RWPE1 (cell line): ENCODE measurements around the gene KATNAL2.

ENCODE experiments used
- CTCF ChIA-PET: fragments of 350-600 bp; sonication (Branson Sonifier 250); formaldehyde crosslinking; extraction: SDS; loops from one replicate; lab custom pipeline; 2021; lab: Yijun Ruan, JAX
- POLR2A ChIA-PET: fragments of 400-600 bp; formaldehyde crosslinking; extraction: SDS; loops from one replicate; lab custom pipeline; 2020; ENCODE audit warnings: antibody characterized with exemption; ENCODE audit not compliant: low non-redundant PET; lab: Yijun Ruan, JAX
- DNase-seq: peaks from one replicate; pipeline ENCODE4 v3.0.0; 2012; ENCODE audit warnings: low spot score
- H3K27ac ChIP-seq: fragments of 450-650 bp; 2 replicates; pipeline ENCODE4 v1.5.1; 2017
- TF ChIP-seq, protein P1 (sequence below): fragments of 450-650 bp; conservative IDR thresholded peaks from 2 replicates; pipeline ENCODE4 v1.5.1; 2017; ENCODE audit warnings: low read depth, mild to moderate bottlenecking

The KATNAL2 gene

DNA sequence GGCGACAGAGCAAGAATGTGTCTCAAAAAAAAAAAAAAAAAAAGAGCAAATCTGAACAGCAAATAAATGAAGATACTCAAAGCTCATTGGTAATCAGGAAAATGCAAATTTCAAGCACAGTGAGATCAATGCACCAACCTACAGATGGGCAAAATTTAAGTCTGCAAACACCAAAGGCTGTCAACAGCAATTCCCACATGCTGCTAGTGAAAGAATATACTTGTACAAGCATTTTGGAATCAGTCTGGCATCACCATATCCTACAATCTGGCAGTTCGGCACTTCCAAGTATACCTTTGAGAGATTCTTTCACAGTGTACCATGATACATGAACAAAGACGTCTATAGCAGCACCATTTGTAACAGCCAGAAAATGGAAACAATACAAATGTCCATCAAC lies 228.8 kb downstream of the KATNAL2 start:
- H3K27ac ChIP-seq, result no peak overlapping the region
- CTCF ChIA-PET, result no interaction called here
- TF ChIP-seq, protein P1, sequence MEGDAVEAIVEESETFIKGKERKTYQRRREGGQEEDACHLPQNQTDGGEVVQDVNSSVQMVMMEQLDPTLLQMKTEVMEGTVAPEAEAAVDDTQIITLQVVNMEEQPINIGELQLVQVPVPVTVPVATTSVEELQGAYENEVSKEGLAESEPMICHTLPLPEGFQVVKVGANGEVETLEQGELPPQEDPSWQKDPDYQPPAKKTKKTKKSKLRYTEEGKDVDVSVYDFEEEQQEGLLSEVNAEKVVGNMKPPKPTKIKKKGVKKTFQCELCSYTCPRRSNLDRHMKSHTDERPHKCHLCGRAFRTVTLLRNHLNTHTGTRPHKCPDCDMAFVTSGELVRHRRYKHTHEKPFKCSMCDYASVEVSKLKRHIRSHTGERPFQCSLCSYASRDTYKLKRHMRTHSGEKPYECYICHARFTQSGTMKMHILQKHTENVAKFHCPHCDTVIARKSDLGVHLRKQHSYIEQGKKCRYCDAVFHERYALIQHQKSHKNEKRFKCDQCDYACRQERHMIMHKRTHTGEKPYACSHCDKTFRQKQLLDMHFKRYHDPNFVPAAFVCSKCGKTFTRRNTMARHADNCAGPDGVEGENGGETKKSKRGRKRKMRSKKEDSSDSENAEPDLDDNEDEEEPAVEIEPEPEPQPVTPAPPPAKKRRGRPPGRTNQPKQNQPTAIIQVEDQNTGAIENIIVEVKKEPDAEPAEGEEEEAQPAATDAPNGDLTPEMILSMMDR, result no peak
- DNase-seq, result no peak
- POLR2A ChIA-PET, result no interaction called here

DNA sequence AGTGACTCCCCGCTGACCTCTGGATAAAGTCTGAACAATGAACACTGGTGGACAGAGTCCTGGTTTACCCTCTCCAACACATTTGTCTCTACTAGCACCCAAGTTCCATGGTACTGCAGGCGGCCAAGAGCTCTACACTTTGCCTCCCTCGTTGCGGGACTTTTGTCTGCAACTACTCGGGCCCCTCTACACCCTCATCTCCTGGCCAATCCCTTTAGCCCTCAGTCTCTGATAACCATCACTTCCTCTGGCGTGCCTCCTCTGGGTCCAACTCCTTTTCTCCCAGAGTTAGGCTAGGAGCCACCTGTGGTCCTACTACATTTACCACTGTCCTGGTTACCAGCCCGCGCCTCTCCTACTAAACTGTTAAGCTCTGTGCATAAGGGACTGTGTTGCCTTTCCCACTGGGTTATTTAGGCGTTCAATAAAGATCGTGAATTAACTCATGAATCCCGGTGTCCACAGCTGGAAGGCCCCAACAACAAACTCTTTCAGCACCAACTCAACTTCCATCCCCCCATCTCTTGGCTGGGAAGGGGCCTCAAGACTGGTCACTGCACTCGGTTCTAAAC lies 232.1 kb downstream of the KATNAL2 start:
- ChIA-PET CTCF (no interaction called here), POLR2A (no interaction called here)
- H3K27ac ChIP-seq, result peak overlapping the region; percentile 90
- no peak for DNase-seq
- TF ChIP-seq, protein P1, result no peak

- TF ChIP-seq, protein P1, result no peak
- peak; percentile 66 for DNase-seq
- H3K27ac ChIP-seq, result peak within 1 kb of the TSS; percentile 90
- ChIA-PET CTCF (interaction anchor here (0.7 kb wide), 2 partner anchors 22 to 54 kb away, joined by 3 read pairs; no protein-coding TSS in a partner anchor), POLR2A (no interaction called here)
These were observed 232.8 kb downstream of the KATNAL2 start, which contains the start of gene HDHD2 for GRCh38 chr18:47150029-47150823. HDHD2 (minus strand) TSS chr18:47150500; CDS start chr18:47136439, 14,061 bp downstream.

DNA sequence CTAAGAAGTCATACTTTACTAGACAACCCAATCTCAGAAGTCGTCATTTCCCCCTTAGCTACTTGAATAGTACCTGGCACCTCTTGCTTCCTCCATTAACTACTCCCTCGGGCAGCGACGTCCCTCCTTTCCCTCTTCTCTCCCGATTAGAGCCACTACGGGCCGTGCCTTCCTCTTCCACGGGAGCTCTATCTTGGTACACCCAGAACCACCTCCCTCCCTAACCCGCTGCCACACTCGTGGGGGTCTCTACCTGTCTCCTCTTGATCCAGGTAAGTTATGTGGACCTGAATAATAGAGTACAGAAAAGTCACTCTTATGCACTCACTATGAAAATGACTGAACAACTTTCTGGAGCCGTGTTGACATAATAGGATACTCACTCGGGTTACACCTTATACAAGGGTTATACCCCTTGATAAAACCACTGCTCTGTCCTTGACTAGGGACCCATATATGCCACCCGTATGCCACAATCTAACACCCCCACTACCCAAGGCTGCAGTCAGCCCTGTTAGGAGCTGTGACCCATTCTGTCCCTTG lies 233.5 kb downstream of the KATNAL2 start:
- TF ChIP-seq, protein P1, result no peak
- DNase-seq, result no peak
- peak overlapping the region; percentile 90 for H3K27ac ChIP-seq
- ChIA-PET POLR2A (no interaction called here), CTCF (interaction anchor here (0.7 kb wide), 2 partner anchors 21 to 54 kb away, joined by 3 read pairs; no protein-coding TSS in a partner anchor)

DNA sequence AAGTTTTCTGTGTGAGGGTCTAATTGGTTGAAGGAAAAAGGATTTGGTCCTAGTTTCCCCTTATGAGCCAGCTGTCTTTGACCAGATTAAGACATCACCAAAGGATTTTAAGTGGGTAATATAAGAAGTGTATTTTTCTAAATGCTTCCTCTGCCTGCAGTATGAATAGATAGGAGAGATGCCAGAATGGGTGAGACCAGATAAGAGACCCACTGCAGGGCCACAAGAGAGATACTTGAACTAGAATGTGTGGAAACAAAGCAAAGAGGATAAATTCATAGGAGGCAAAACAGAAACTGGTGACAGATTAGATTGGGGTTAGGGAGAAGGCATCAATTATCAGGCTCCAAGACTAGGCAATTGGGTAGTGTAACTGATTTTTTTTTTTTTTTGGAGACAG lies 234.0 kb downstream of the KATNAL2 start:
- CTCF ChIA-PET, result no interaction called here
- H3K27ac ChIP-seq, result no peak overlapping the region
- TF ChIP-seq, protein P1, result no peak
- no peak for DNase-seq
- POLR2A ChIA-PET, result no interaction called here
